HG03135 (cell line): Measurements from ENCODE around the gene TMEM212.
"Not testable (repeated sequence)": the region's sequence is repeated elsewhere in the genome, so short reads cannot be mapped to it uniquely, and the experiment has no call there.

ENCODE experiments used
- ATAC-seq: cut with Tn5 transposase; IDR thresholded peaks from one replicate; pipeline ENCODE4 v1.9.1; 2021; ENCODE audit warnings: mild to moderate bottlenecking, moderate library complexity; ENCODE audit not compliant: unreplicated experiment

The TMEM212 gene

GRCh38 chr3:171812811-171813210 is 30.3 kb upstream of the TMEM212 start:
- no peak for ATAC-seq

GRCh38 chr3:171813278-171813896 is 29.8 kb upstream of the TMEM212 start:
- no peak for ATAC-seq

GRCh38 chr3:171813897-171814460 is 29.2 kb upstream of the TMEM212 start:
- ATAC-seq = no peak

- ATAC-seq = not testable (repeated sequence)
These were observed 28.5 kb upstream of the TMEM212 start for GRCh38 chr3:171814662-171815061.

GRCh38 chr3:171815973-171816595 is 27.1 kb upstream of the TMEM212 start:
- no peak for ATAC-seq

- ATAC-seq = no peak
These were observed 25.9 kb upstream of the TMEM212 start for GRCh38 chr3:171817074-171817800.

- ATAC-seq = no peak
These were observed 22.1 kb upstream of the TMEM212 start for GRCh38 chr3:171821044-171821443.

- ATAC-seq = no peak
These were observed 21.3 kb upstream of the TMEM212 start for GRCh38 chr3:171821778-171822358.

GRCh38 chr3:171822431-171823106 is 20.6 kb upstream of the TMEM212 start:
- ATAC-seq = peak; percentile 73

- ATAC-seq = no peak
These were observed 19.0 kb upstream of the TMEM212 start for GRCh38 chr3:171824116-171824515.

GRCh38 chr3:171824824-171825221 is 18.3 kb upstream of the TMEM212 start:
- ATAC-seq = no peak

- ATAC-seq = no peak
These were observed 17.8 kb upstream of the TMEM212 start for GRCh38 chr3:171825222-171825828.

- ATAC-seq = no peak
These were observed 15.8 kb upstream of the TMEM212 start for GRCh38 chr3:171827385-171827784.

- no peak for ATAC-seq
These were observed 15.2 kb upstream of the TMEM212 start for GRCh38 chr3:171827836-171828458.

- no peak for ATAC-seq
These were observed 14.0 kb upstream of the TMEM212 start for GRCh38 chr3:171828902-171829770.

GRCh38 chr3:171829841-171830517 is 13.2 kb upstream of the TMEM212 start:
- peak; percentile 62 for ATAC-seq

GRCh38 chr3:171830518-171830875 is 12.7 kb upstream of the TMEM212 start:
- no peak for ATAC-seq

- ATAC-seq = no peak
These were observed 11.2 kb upstream of the TMEM212 start for GRCh38 chr3:171831936-171832335.

- ATAC-seq = no peak
These were observed 10.2 kb upstream of the TMEM212 start for GRCh38 chr3:171832989-171833388.
